Mucosa of descending colon (tissue), 3 donors: ENCODE data around the gene SERPINA6. TPM values are rescaled to one million over a fixed set of nuclear protein-coding genes. Genes with fewer than 3 reads are reported as not detected.

Source experiments
- ATAC-seq: fragments of 200-7000 bp; cut with Tn5 transposase; one replicate; pipeline ENCODE4 v1.9.1; 2020; ENCODE audit warnings: mild to moderate bottlenecking, moderate library complexity
- DNase-seq, 3 donors: peaks; one replicate each; pipeline ENCODE4 v3.0.0-alpha.2; 2020
- H3K36me3 ChIP-seq: fragments of 200-600 bp; one replicate; pipeline ENCODE4 v1.8.0; 2021; ENCODE audit warnings: low read depth, mild to moderate bottlenecking
- H3K4me1 ChIP-seq: fragments of 200-600 bp; one replicate; pipeline ENCODE4 v1.8.0; 2021; ENCODE audit warnings: low read depth, mild to moderate bottlenecking
- H3K4me3 ChIP-seq: fragments of 200-600 bp; one replicate; pipeline ENCODE4 v1.8.0; 2021; ENCODE audit warnings: mild to moderate bottlenecking
- H3K9me3 ChIP-seq: fragments of 200-600 bp; one replicate; pipeline ENCODE4 v1.8.0; 2021; ENCODE audit warnings: mild to moderate bottlenecking
- intact Hi-C, 2 donors: fragments of 100-400 bp; cut with DNase I in 1 of 2; cut with micrococcal nuclease in 1 of 2; formaldehyde crosslinking; loops; one replicate each; pipeline versions ENCODE4 v1.11.0 to v1.11.1; 2022; cut with DNase I, micrococcal nuclease
- total RNA-seq, 3 donors: library from RNA; stranded (reverse); fragmentation: NEBNext Ultra II Directional in 2 of 3; extraction: Animal tissue kit (Norgen Biotek cat#: 25700) in 2 of 3; gene quantifications; one replicate each; pipeline versions ENCODE4 v1.2.1 to v1.2.4, GENCODE V29; 2021 to 2023
- TF ChIP-seq, protein P1 (sequence below): fragments of 200-600 bp; IDR thresholded peaks from one replicate; pipeline ENCODE4 v1.8.0; 2022; ENCODE audit warnings: antibody characterized with exemption, mild to moderate bottlenecking
- donor health status: DM: no; HTN: no; CAD: no; lungs with moderate emphysema.
- donor health status: DM: no; HTN: no; CAD: no.
- donor health status: DM: no; HTN: yes; CAD: no.

SERPINA6 gene
- total RNA-seq, 3 donors from 2014 or later = 0.44 to 4.7 (median 2.0) TPM

DNA sequence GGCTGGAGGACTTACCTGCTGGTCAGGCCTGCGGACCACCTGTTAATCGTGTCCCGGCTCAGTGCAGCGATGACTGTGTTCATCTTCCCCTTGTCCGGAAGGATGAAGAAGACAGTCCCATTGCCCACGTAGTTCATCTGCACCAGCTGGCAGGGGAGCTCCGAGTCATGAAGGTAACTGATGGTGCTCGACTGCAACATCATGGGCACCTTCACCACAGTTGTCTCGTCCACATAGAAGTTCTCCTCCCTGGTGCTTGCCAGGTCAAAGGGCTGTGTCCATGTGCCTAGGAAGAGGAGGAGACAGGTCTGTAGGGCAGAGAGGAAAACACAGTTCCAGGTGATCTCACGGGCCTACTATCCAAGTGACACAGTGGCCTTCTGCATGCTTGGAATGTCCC, 13.4 kb downstream of the SERPINA6 start:
- H3K36me3 ChIP-seq = no peaks in the 10 kb centered on the region
- intact Hi-C loops = no loop called here
- H3K4me3 ChIP-seq = no peak overlapping the region
- TF ChIP-seq, protein P1, sequence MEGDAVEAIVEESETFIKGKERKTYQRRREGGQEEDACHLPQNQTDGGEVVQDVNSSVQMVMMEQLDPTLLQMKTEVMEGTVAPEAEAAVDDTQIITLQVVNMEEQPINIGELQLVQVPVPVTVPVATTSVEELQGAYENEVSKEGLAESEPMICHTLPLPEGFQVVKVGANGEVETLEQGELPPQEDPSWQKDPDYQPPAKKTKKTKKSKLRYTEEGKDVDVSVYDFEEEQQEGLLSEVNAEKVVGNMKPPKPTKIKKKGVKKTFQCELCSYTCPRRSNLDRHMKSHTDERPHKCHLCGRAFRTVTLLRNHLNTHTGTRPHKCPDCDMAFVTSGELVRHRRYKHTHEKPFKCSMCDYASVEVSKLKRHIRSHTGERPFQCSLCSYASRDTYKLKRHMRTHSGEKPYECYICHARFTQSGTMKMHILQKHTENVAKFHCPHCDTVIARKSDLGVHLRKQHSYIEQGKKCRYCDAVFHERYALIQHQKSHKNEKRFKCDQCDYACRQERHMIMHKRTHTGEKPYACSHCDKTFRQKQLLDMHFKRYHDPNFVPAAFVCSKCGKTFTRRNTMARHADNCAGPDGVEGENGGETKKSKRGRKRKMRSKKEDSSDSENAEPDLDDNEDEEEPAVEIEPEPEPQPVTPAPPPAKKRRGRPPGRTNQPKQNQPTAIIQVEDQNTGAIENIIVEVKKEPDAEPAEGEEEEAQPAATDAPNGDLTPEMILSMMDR = no peak
- DNase-seq (no peak), ATAC-seq (no peak)
- no peaks in the 10 kb centered on the region for H3K4me1 ChIP-seq
- H3K9me3 ChIP-seq = peaks cover 5% of the 10 kb centered on the region

DNA sequence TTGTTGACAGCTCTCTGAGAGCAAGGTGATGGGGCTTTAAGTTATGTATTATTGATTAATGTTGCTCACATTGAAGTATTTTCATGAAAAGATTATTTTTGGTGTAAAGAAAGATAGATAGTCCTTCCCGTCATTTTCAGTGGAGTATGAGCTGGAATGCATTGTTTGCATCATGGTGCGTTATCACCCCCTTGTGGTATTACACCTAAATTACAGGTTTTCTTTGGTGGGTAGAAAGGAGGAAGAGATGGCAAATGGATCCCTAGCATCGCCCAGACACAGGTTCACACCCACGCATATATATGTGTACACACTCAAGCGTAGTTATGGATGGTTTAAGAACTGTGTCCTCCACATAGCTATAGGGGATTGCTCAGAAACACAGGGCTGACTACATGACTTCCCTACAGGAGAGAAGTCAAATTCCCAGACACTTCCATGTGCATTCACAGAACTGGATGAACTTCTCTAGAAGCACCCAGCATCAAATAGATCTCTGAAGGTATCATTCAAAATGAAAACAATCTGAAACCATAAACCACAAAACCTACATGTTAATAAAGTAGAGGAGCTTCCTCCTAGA, 15.6 kb downstream of the SERPINA6 start:
- ATAC-seq (peak; percentile 30), DNase-seq (no peak)
- Histone ChIP-seq H3K36me3 (no peaks in the 10 kb centered on the region), H3K4me1 (no peaks in the 10 kb centered on the region), H3K9me3 (peaks cover 5% of the 10 kb centered on the region), H3K4me3 (no peak overlapping the region)
- TF ChIP-seq, protein P1 = no peak
- intact Hi-C loops = no loop called here

DNA sequence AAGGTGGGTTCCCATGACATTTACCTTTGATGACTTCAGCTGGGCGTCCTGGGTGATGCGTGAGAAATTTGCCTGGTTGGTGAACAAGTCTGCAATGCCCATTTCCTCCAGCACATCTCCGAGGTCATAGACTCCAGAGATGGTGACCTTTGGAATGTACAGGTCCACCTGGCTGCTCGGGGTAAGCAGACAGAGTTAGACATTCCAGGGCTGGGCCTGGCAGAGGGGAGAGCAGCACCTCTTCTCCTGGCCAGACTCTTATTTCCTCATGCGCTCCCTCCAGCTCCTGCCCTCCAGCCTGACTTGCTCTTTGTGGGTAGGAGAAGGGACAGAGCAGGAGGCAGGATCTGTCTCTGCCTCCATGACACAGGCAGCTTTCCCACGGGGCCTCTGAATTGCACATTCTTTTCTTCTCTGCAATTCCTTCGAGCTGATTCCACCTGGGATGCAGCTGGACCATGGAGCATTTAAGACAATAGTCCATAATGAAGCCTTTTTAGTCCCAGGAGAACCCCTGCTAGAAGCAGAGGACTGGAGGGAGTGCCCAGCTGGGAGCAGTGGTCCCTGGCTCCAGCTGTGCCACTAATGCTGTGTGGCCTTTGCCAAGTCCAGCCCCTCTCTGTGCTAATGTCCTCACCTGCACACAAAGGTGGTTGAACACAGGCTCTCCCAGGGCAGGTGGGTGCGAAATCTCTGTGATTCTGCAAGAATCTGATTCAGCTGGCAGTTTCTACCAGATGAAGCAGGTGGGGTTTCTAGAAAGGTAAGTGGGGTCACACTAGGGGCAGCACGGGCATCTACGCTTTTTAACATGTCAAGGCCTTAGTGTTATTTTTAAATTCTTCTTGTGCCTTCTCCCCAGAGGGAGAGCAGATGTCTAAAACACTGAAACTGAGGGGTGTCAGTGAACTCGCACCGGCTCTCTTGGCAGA, 16.8 kb downstream of the SERPINA6 start:
- intact Hi-C loops = no loop called here
- ATAC-seq (no peak), DNase-seq (no peak)
- no peaks in the 10 kb centered on the region for H3K36me3 ChIP-seq
- H3K9me3 ChIP-seq = peaks cover 5% of the 10 kb centered on the region
- TF ChIP-seq, protein P1 = no peak
- no peaks in the 10 kb centered on the region for H3K4me1 ChIP-seq
- H3K4me3 ChIP-seq = no peak overlapping the region

DNA sequence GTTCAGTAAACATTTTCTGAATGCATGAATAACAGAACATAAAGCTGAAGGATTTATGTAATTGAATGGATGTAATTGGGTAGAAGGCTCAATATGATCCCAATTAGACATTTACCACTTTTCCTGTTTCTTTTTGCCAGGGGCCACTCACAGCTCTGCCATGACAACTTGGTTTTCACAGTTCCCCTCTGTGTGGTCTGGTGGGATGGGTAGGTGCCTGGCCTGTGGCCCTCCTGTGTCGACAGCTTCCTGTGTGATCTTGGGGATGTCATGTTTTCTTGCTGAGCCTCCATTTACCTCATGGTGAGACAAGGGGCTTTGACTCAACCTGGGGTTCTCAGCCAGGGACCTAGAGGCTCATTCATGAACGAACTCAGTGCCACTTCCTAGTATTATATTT, 17.5 kb downstream of the SERPINA6 start:
- DNase-seq (no peak), ATAC-seq (no peak)
- H3K4me3 ChIP-seq = no peak overlapping the region
- no peaks in the 10 kb centered on the region for H3K36me3 ChIP-seq
- peaks cover 5% of the 10 kb centered on the region for H3K9me3 ChIP-seq
- TF ChIP-seq, protein P1 = no peak
- intact Hi-C loops = no loop called here
- no peaks in the 10 kb centered on the region for H3K4me1 ChIP-seq

DNA sequence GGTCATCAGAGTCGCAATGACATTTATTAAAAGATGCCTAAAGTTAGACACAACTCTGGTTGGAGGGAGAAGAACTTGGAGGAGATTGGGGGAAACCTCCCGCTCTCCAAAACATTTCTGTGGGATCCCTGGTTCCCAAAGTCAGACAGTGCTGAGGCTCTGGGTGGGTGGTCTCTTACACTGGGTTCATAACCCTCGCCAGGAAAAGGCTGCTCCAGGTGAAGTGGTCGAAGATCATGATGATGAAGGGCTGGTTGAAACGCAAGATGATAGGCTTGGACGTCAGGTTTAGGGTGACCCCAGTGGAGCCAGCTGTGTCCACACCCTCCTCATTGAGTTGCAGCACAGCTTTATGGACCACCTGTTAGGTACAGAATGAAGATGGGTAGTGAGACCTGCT, 18.9 kb downstream of the SERPINA6 start:
- H3K9me3 ChIP-seq = peaks cover 5% of the 10 kb centered on the region
- TF ChIP-seq, protein P1 = no peak
- no peaks in the 10 kb centered on the region for H3K4me1 ChIP-seq
- H3K36me3 ChIP-seq = no peaks in the 10 kb centered on the region
- ATAC-seq (no peak), DNase-seq (no peak)
- no peak overlapping the region for H3K4me3 ChIP-seq
- intact Hi-C loops = no loop called here
